Gastrocnemius medialis (tissue), 4 donors: Measurements from ENCODE around the gene LDAH. TPM values are rescaled to one million over a fixed set of nuclear protein-coding genes. Genes with fewer than 3 reads are reported as not detected.
A peak's percentile ranks its signal among the peaks of the same experiment; 100 is the strongest.

Source experiments
- ATAC-seq, 2 donors: fragments of 150-250 bp; one replicate each; pipeline ENCODE4 v1.9.1; 2016
- DNase-seq, 2 donors: peaks; one replicate each; pipeline ENCODE4 v3.0.0-alpha.2; 2019
- H3K27ac ChIP-seq, 4 donors: fragments of 200-600 bp; sonication (generic); 1 replicate in 1 of 4; 2 replicates in 3 of 4; pipeline ENCODE4 v1.5.1; 2016 to 2018; ENCODE audit warnings: mild to moderate bottlenecking in 2 of 4, moderate library complexity in 1 of 4
- H3K27me3 ChIP-seq, 3 donors: fragments of 200-600 bp; sonication (generic) in 2 of 3; 1 replicate in 1 of 3; 2 replicates in 2 of 3; pipeline versions ENCODE4 v1.5.1 to v1.6.0; 2016 to 2019; ENCODE audit warnings: mild to moderate bottlenecking in 1 of 3, moderate library complexity in 1 of 3
- H3K36me3 ChIP-seq, 2 donors: fragments of 200-600 bp; sonication (generic) in 1 of 2; one replicate each; pipeline ENCODE4 v1.5.1; 2017 to 2018
- H3K4me1 ChIP-seq, 2 donors: fragments of 200-600 bp; sonication (generic) in 1 of 2; one replicate each; pipeline ENCODE4 v1.5.1; 2016 to 2017; ENCODE audit warnings: mild to moderate bottlenecking in 2 of 2
- H3K4me3 ChIP-seq, 4 donors: fragments of 200-600 bp; sonication (generic) in 3 of 4; 1 replicate in 1 of 4; 2 replicates in 3 of 4; pipeline ENCODE4 v1.5.1; 2016 to 2019; ENCODE audit warnings: mild to moderate bottlenecking in 2 of 4
- H3K9me3 ChIP-seq, 3 donors: fragments of 200-600 bp; sonication (generic) in 2 of 3; 1 replicate in 1 of 3; 2 replicates in 2 of 3; pipeline ENCODE4 v1.5.1; 2016 to 2019
- POLR2A ChIP-seq, 2 donors: fragments of 450-650 bp; IDR thresholded peaks; one replicate each; pipeline ENCODE4 v1.6.1; 2017; ENCODE audit warnings: antibody characterized with exemption in 2 of 2, mild to moderate bottlenecking in 2 of 2, moderate library complexity in 2 of 2
- in situ Hi-C, 4 donors: fragments of 200-750 bp; cut with MboI; loops; one replicate each; pipeline versions ENCODE4 v1.15.0 to v1.8.0; 2017; ENCODE audit warnings: low sequenced_read_pairs in 4 of 4
- intact Hi-C: fragments of 100-400 bp; cut with DNase I; formaldehyde crosslinking; loops from one replicate; pipeline ENCODE4 v1.15.1; 2023; ENCODE audit warnings: low total_unique reads
- total RNA-seq, 4 donors: library from RNA; depleted of rRNA; stranded (reverse); fragments of >200 nt; gene quantifications; one replicate each; pipeline versions ENCODE4 v1.1.0 to v1.2.3, GENCODE V29; 2016
- TF ChIP-seq, protein P1 (sequence below), 5 experiments: fragments of 450-650 bp in 3 of 5; fragments of 200-600 bp in 2 of 5; sonication (generic) in 2 of 5; IDR thresholded peaks in 4 of 5; conservative IDR thresholded peaks in 1 of 5; 1 replicate in 4 of 5; 2 replicates in 1 of 5; pipeline ENCODE4 v1.5.1; 2016 to 2019; ENCODE audit warnings: antibody characterized with exemption in 5 of 5, mild to moderate bottlenecking in 3 of 5, moderate library complexity in 3 of 5

LDAH gene
- total RNA-seq, 4 donors from 2014 or later, result 0.97 to 2.2 (median 1.4) TPM

DNA sequence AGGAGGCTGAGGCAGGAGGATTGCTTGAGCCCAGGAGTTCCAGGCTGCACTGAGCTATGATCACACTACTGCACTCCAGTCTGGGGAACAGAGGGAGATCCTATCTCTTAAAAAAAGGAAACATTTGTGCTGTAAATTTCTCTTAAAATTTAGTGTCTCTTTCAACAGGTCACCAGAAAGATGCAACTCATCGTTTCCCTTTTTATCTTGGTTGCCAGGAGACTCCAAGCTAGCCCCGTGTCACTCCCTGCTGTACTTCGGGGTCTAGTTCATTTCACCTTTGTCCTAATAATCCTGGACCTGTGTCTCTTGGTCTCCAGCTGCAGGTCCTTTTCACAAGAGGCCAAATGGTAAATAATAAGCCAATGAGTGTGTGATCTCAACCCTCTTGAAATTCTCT, 179.1 kb downstream of the LDAH start:
- Histone ChIP-seq H3K36me3 (peaks cover 0 to 20% of the 10 kb centered on the region in 2 donors), H3K4me1 (peaks cover 0 to 14% of the 10 kb centered on the region in 2 donors)

DNA sequence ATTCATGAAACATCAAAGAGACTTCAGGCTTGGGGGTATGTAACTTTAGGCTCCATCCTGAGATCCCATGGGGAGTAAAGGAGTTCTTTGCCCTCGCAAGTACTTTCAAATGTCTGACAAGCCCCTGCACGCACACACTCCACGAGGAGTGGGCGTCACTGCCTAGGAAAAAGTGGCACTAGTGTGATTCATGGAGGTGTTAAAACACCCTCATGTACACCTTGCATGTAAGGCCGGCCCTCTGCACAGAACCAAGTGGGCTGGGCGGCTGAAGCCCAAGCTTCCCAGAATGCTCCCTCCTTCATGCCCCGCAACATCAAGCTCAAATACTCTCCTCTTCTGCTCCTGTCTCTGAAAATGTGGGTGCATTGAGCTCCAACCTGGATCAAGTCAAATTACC, 179.8 kb downstream of the LDAH start:
- intact Hi-C loops (loop anchor here (5.0 kb wide), 1 partner anchor 246 kb away; no protein-coding TSS in a partner anchor), in situ Hi-C loops (loop anchor here in 3 of 4 donors (5.0 to 25.0 kb wide), 3 partner anchors 201 to 581 kb away; partner anchors contain the start of genes LAPTM4A (in 1 of the 3) and PUM2 (in 1 of the 3))
- H3K4me3 ChIP-seq, result no peak overlapping the region
- no peaks in the 10 kb centered on the region for H3K27me3 ChIP-seq
- TF ChIP-seq POLR2A (IDR thresholded peaks at IDR 0.05), result no peak
- TF ChIP-seq, protein P1, sequence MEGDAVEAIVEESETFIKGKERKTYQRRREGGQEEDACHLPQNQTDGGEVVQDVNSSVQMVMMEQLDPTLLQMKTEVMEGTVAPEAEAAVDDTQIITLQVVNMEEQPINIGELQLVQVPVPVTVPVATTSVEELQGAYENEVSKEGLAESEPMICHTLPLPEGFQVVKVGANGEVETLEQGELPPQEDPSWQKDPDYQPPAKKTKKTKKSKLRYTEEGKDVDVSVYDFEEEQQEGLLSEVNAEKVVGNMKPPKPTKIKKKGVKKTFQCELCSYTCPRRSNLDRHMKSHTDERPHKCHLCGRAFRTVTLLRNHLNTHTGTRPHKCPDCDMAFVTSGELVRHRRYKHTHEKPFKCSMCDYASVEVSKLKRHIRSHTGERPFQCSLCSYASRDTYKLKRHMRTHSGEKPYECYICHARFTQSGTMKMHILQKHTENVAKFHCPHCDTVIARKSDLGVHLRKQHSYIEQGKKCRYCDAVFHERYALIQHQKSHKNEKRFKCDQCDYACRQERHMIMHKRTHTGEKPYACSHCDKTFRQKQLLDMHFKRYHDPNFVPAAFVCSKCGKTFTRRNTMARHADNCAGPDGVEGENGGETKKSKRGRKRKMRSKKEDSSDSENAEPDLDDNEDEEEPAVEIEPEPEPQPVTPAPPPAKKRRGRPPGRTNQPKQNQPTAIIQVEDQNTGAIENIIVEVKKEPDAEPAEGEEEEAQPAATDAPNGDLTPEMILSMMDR (IDR thresholded peaks at IDR 0.05 in 4 of 5, conservative IDR thresholded peaks at IDR 0.05 in 1 of 5), result no peak
- ATAC-seq, result no peak
- peaks cover 0 to 23% of the 10 kb centered on the region in 2 donors for H3K36me3 ChIP-seq
- no peak for DNase-seq
- H3K9me3 ChIP-seq, result no peaks in the 10 kb centered on the region
- H3K27ac ChIP-seq, result no peak overlapping the region
- H3K4me1 ChIP-seq, result peaks cover 0 to 14% of the 10 kb centered on the region in 2 donors

More for the DNA sequence above, 179.1 kb downstream of the LDAH start:
- DNase-seq (no peak), ATAC-seq (no peak)
- no peak for TF ChIP-seq POLR2A (IDR thresholded peaks at IDR 0.05)
- TF ChIP-seq, protein P1 (IDR thresholded peaks at IDR 0.05 in 4 of 5, conservative IDR thresholded peaks at IDR 0.05 in 1 of 5), result no peak
- Histone ChIP-seq H3K27ac (no peak overlapping the region), H3K27me3 (no peaks in the 10 kb centered on the region), H3K4me3 (no peak overlapping the region), H3K9me3 (no peaks in the 10 kb centered on the region)
- intact Hi-C loops (loop anchor here (5.0 kb wide), 1 partner anchor 247 kb away; no protein-coding TSS in a partner anchor), in situ Hi-C loops (loop anchor here in 3 of 4 donors (5.0 to 25.0 kb wide), 3 partner anchors 202 to 582 kb away; partner anchors contain the start of genes LAPTM4A (in 1 of the 3) and PUM2 (in 1 of the 3))

DNA sequence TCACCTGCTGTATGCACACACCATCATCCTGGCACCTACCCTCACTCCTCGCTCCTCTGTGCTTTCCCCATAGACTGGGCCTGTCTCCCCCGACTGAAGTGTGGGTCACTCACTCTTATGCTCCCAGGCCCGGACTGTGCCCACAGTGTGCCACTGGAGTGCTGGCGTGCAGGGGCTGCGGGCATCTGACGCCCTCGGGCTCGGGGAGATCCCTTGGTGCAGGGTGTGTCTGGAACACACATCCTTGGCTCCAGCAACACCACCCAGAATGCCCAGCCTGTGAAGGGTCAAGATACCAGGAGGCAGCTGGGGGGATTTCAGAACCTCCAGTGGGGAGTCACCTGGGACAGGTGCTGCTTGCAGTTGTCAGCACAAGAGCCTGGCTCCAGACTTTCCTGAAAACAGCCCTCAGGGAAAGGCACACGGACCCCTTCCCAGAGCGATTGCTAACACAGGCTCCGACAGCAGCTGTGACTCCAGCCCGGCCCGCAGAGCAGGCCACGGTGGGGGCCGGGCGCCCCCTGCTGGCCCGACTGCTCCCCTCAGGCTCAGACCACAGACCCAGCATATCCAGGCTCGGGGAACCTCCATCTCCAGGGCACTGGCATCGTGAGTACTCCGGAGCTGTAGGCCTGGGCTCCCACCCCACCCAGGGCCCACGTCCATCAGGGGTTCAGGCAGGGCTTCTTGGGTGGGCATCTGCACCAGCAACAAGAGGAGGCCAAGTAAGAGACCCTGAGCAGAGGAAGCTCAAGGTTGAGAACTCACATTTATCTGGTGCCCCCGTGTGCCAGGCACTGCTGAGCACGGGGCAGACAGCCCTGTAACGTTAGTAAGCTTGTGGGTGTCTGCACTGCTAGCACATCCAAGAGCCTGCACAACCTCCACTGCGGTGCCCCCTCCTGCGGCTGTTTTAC, 180.6 kb downstream of the LDAH start:
- H3K27ac ChIP-seq, result peak overlapping the region in 3 of 4 donors; percentile 29 to 52 (median 42)
- ATAC-seq (peak; percentile 84 to 89), DNase-seq (peak; percentile 56 to 75)
- peaks cover 0 to 14% of the 10 kb centered on the region in 2 donors for H3K4me1 ChIP-seq
- in situ Hi-C loops (loop anchor here in 3 of 4 donors (5.0 to 25.0 kb wide), 3 partner anchors 200 to 580 kb away; partner anchors contain the start of genes LAPTM4A (in 1 of the 3) and PUM2 (in 1 of the 3)), intact Hi-C loops (loop anchor here (1.0 to 5.0 kb wide), 3 partner anchors 199 to 263 kb away; no protein-coding TSS in a partner anchor)
- H3K36me3 ChIP-seq, result peaks cover 0 to 30% of the 10 kb centered on the region in 2 donors
- no peaks in the 10 kb centered on the region for H3K27me3 ChIP-seq
- H3K9me3 ChIP-seq, result no peaks in the 10 kb centered on the region
- TF ChIP-seq POLR2A (IDR thresholded peaks at IDR 0.05), result no peak
- TF ChIP-seq, protein P1 (IDR thresholded peaks at IDR 0.05 in 4 of 5, conservative IDR thresholded peaks at IDR 0.05 in 1 of 5), result peak; percentile 88 to 99 (median 97)
- H3K4me3 ChIP-seq, result no peak overlapping the region

DNA sequence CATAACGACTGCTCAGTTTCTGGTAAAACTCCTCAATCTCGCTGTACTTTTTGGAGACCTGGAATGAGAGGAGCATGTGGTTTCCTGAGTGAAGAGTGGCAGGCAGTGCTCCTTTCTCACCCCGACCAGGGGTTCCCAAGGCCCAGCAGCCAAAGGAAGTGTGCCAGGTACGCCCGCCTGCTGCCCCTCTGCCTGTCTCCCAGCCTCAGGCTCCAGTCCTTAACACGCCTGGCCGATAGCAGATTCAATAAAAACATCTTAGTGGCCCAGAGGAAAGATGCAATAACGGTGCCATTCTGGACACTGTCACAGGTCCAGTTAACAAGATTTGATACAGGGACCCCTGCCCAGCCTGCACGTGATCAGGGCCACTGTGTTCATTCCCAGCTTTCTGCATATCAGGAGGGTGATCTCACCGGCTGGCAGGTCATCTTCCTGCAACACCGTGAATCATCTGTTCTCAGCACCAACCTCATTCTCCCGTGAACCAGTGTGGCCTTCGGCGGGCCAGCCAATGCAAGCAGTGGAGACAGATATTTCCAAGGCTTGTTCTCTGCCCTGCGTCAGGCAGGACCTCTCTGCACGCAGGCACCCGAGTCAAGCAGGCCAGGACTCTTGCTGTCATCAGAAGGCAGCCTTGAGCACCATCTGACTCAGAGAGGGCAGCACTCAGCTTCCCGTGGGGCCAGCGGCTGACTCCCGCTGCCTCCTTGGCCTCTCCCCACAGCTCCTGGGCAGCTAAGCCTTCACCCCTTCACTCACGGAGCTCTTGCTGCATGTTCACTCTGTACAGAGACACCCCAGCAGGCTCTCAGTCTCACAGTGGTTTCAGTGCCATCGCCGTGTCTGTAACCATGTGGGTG, 181.5 kb downstream of the LDAH start:
- Histone ChIP-seq H3K4me1 (peaks cover 0 to 14% of the 10 kb centered on the region in 2 donors), H3K4me3 (no peak overlapping the region), H3K27me3 (no peaks in the 10 kb centered on the region), H3K9me3 (no peaks in the 10 kb centered on the region), H3K36me3 (peaks cover 0 to 32% of the 10 kb centered on the region in 2 donors), H3K27ac (peak overlapping the region in 3 of 4 donors; percentile 29 to 52 (median 42))
- no peak for TF ChIP-seq POLR2A (IDR thresholded peaks at IDR 0.05)
- TF ChIP-seq, protein P1 (IDR thresholded peaks at IDR 0.05 in 4 of 5, conservative IDR thresholded peaks at IDR 0.05 in 1 of 5), result no peak
- intact Hi-C loops, result loop anchor here (5.0 kb wide), 1 partner anchor 244 kb away; no protein-coding TSS in a partner anchor
- in situ Hi-C loops, result loop anchor here in 3 of 4 donors (5.0 to 25.0 kb wide), 3 partner anchors 199 to 579 kb away; partner anchors contain the start of genes LAPTM4A (in 1 of the 3) and PUM2 (in 1 of the 3)
- peak; percentile 36 to 58 for ATAC-seq
- peak in 1 of 2 donors; percentile 67 for DNase-seq
